T-helper 1 cell (primary cell): Measurements from ENCODE around the gene RPS19.

Experiments
- DNase-seq, 5 donors: peaks; one replicate each; pipeline ENCODE4 v3.0.0-alpha.2; 2012 to 2020

Gene RPS19

GRCh38 chr19:41915021-41915775, 55.1 kb downstream of the RPS19 start:
- no peak for DNase-seq

- no peak for DNase-seq
Observed at GRCh38 chr19:41915776-41916414, 55.8 kb downstream of the RPS19 start.

- no peak for DNase-seq
Observed at GRCh38 chr19:41917676-41918075, 57.6 kb downstream of the RPS19 start.

DNA sequence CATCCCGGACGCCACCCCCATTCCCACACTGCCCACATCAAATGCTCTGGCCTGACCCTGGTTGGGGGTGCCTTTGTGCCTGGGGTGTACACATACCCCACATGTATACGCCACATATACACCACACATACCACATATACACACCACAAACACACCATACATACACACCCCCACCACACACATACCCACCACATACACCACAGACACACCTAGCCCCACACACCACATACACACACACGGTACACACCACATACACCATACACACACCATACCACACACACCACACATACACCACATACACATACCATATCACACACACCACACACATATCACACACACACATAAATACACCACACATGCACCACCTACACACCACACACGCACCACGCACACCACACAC, 58.0 kb downstream of the RPS19 start:
- DNase-seq: no peak

- DNase-seq: no peak
Observed at GRCh38 chr19:41918653-41919244, 58.7 kb downstream of the RPS19 start.

DNA sequence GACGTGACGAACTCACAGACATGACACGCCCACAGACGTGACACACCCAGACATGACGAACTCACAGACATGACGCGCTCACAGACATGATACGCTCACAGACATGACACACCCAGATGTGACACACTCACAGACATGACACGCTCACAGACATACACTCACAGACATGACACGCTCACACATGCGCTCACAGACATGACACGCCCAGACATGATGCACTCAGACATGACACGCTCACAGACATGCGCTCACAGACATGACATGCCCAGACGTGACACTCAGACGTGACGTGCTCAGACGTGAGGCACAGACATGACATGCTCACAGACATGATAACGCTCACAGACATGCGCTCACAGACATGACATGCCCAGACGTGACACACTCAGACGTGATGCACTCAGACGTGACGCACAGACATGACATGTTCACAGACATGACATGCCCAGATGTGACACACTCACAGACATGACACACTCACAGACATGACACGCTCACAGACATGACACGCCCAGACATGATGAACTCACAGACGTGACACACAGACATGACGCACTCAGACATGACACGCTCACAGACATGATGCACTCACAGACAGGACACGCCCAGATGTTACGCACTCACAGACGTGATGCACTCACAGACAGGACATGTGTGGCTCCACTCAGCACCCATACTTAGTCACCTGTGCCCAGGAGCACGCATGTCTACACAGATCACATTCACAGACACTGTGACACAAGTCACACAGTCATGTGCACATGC, 60.1 kb downstream of the RPS19 start:
- no peak for DNase-seq

GRCh38 chr19:41920882-41921576, 61.0 kb downstream of the RPS19 start:
- no peak for DNase-seq

GRCh38 chr19:41921577-41922576, 61.8 kb downstream of the RPS19 start:
- DNase-seq: no peak
